ENCODE data around the gene MRPL17.

- TF ChIP-seq, protein P1, sequence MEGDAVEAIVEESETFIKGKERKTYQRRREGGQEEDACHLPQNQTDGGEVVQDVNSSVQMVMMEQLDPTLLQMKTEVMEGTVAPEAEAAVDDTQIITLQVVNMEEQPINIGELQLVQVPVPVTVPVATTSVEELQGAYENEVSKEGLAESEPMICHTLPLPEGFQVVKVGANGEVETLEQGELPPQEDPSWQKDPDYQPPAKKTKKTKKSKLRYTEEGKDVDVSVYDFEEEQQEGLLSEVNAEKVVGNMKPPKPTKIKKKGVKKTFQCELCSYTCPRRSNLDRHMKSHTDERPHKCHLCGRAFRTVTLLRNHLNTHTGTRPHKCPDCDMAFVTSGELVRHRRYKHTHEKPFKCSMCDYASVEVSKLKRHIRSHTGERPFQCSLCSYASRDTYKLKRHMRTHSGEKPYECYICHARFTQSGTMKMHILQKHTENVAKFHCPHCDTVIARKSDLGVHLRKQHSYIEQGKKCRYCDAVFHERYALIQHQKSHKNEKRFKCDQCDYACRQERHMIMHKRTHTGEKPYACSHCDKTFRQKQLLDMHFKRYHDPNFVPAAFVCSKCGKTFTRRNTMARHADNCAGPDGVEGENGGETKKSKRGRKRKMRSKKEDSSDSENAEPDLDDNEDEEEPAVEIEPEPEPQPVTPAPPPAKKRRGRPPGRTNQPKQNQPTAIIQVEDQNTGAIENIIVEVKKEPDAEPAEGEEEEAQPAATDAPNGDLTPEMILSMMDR (IDR thresholded peaks at IDR 0.05): peak; percentile 81 to 95 (median 84)
- TF ChIP-seq POLR2AphosphoS5 (IDR thresholded peaks at IDR 0.05): peak; percentile 92 to 97 (median 92)
- TF ChIP-seq POLR2A (IDR thresholded peaks at IDR 0.05): peak; percentile 72 to 84
Observed at GRCh38 chr11:6682936-6683861, at the start of gene MRPL17.

Data from sigmoid colon (tissue), 4 donors.